Activated B cell treated with CpG ODN at 0.5 μM for 24 hours (primary cell): Measurements from ENCODE around the gene LPCAT2. TPM values are rescaled to one million over a fixed set of nuclear protein-coding genes. Genes with fewer than 3 reads are reported as not detected.

Experiments
- ATAC-seq: fragments of 200-7000 bp; cut with Tn5 transposase; one replicate; pipeline ENCODE4 v1.10.0; 2021; ENCODE audit warnings: low read depth, mild to moderate bottlenecking, moderate library complexity
- CTCF ChIA-PET: fragments of 350-600 bp; sonication (Branson Sonifier 250); formaldehyde crosslinking; loops from one replicate; lab custom pipeline; 2021; ENCODE audit warnings: antibody characterized with exemption; lab: Charles Lee
- POLR2A ChIA-PET: fragments of 350-600 bp; sonication (Branson Sonifier 250); formaldehyde crosslinking; loops from one replicate; lab custom pipeline; 2021; ENCODE audit warnings: antibody characterized with exemption; lab: Charles Lee
- DNase-seq: peaks from one replicate; pipeline ENCODE4 v3.0.0; 2022
- H3K27ac Mint-ChIP-seq: one replicate; pipeline ENCODE4 v1.8.0; 2020; ENCODE audit warnings: mixed read lengths
- H3K27me3 Mint-ChIP-seq: one replicate; pipeline ENCODE4 v1.8.0; 2021; ENCODE audit warnings: mixed read lengths
- H3K36me3 Mint-ChIP-seq: one replicate; pipeline ENCODE4 v1.8.0; 2021; ENCODE audit warnings: low read depth, mixed read lengths
- H3K4me1 Mint-ChIP-seq: one replicate; pipeline ENCODE4 v1.8.0; 2021; ENCODE audit warnings: mixed read lengths
- H3K4me3 Mint-ChIP-seq: one replicate; pipeline ENCODE4 v1.8.0; 2020; ENCODE audit warnings: mild to moderate bottlenecking, mixed read lengths
- H3K9me3 Mint-ChIP-seq: one replicate; pipeline ENCODE4 v1.8.0; 2020; ENCODE audit warnings: mixed read lengths
- intact Hi-C: fragments of 100-400 bp; cut with micrococcal nuclease; formaldehyde crosslinking; loops from one replicate; pipeline ENCODE4 v1.15.1; 2024
- total RNA-seq: library from RNA; stranded (reverse); gene quantifications from 2 replicates; pipeline ENCODE4 v1.2.3, GENCODE V29; 2022
- TF ChIP-seq, protein P1 (sequence below): fragments of 200-600 bp; IDR thresholded peaks from one replicate; pipeline ENCODE4 v1.8.0; 2022; ENCODE audit warnings: antibody characterized with exemption, mild to moderate bottlenecking

Gene LPCAT2
- total RNA-seq, 1 donor from 2014 or later: 0.04 TPM

- H3K9me3 Mint-ChIP-seq: no peaks in the 10 kb centered on the region
- POLR2A ChIA-PET: no interaction called here
- H3K4me1 Mint-ChIP-seq: no peaks in the 10 kb centered on the region
- TF ChIP-seq, protein P1, sequence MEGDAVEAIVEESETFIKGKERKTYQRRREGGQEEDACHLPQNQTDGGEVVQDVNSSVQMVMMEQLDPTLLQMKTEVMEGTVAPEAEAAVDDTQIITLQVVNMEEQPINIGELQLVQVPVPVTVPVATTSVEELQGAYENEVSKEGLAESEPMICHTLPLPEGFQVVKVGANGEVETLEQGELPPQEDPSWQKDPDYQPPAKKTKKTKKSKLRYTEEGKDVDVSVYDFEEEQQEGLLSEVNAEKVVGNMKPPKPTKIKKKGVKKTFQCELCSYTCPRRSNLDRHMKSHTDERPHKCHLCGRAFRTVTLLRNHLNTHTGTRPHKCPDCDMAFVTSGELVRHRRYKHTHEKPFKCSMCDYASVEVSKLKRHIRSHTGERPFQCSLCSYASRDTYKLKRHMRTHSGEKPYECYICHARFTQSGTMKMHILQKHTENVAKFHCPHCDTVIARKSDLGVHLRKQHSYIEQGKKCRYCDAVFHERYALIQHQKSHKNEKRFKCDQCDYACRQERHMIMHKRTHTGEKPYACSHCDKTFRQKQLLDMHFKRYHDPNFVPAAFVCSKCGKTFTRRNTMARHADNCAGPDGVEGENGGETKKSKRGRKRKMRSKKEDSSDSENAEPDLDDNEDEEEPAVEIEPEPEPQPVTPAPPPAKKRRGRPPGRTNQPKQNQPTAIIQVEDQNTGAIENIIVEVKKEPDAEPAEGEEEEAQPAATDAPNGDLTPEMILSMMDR: no peak
- H3K27ac Mint-ChIP-seq: no peak overlapping the region
- ATAC-seq (no peak), DNase-seq (no peak)
- no peak overlapping the region for H3K4me3 Mint-ChIP-seq
- CTCF ChIA-PET: no interaction called here
- H3K36me3 Mint-ChIP-seq: no peaks in the 10 kb centered on the region
- intact Hi-C loops: no loop called here
- peaks cover 3% of the 10 kb centered on the region for H3K27me3 Mint-ChIP-seq
These were observed 119.6 kb downstream of the LPCAT2 start for GRCh38 chr16:55628306-55628968.

DNA sequence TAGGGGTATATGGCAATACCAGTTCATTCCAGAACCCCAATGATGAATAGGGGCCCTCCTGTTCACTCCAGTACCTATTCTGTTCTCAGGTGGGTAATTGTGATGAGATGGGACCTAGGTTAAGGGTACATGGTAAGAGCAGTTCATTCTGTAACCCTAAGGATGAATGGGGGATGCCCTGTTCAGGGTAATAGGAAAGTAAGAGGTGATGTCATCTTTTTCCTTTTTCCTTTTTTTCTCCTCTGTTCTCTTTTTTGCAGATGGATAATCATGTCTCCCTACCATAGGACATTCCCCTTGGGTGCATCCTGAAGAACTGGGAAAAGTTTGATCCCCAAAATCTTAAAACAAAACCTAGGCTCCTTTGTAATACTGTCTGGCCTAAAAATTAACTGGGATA is 121.9 kb downstream of the LPCAT2 start:
- no peak for ATAC-seq
- peaks cover 3% of the 10 kb centered on the region for H3K27me3 Mint-ChIP-seq
- CTCF ChIA-PET: no interaction called here

DNA sequence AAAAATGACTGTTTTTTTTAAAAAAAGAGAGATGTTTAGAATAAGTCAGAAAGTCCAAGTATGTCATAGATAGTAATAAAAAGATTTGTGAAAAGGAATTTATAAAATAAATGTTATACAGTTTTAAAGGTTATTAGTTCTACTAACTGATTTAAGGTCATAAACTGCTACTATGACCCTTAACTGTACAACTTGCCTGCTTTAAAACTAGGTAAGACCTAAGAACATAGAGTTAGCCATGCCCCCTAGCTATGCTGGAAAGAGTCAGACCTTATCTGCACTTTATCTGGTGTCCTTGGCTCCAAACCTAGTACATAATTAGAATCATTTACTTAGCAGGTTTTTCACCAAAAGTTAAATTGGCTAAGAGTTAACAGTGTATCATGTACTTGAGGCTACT is 123.4 kb downstream of the LPCAT2 start:
- POLR2A ChIA-PET: no interaction called here
- H3K4me1 Mint-ChIP-seq: no peaks in the 10 kb centered on the region
- ATAC-seq (no peak), DNase-seq (no peak)
- no peaks in the 10 kb centered on the region for H3K36me3 Mint-ChIP-seq
- peaks cover 4% of the 10 kb centered on the region for H3K27me3 Mint-ChIP-seq
- no peak overlapping the region for H3K4me3 Mint-ChIP-seq
- no peaks in the 10 kb centered on the region for H3K9me3 Mint-ChIP-seq
- intact Hi-C loops: no loop called here
- TF ChIP-seq, protein P1: no peak
- no peak overlapping the region for H3K27ac Mint-ChIP-seq
- CTCF ChIA-PET: no interaction called here

More for the DNA sequence above, 121.9 kb downstream of the LPCAT2 start:
- no peak for DNase-seq
- Mint-ChIP-seq H3K9me3 (no peaks in the 10 kb centered on the region), H3K4me1 (no peaks in the 10 kb centered on the region), H3K27ac (no peak overlapping the region), H3K4me3 (no peak overlapping the region), H3K36me3 (no peaks in the 10 kb centered on the region)
- intact Hi-C loops: no loop called here
- POLR2A ChIA-PET: no interaction called here
- TF ChIP-seq, protein P1: no peak

GRCh38 chr16:55634193-55634592 is 125.3 kb downstream of the LPCAT2 start:
- H3K4me3 Mint-ChIP-seq: no peak overlapping the region
- CTCF ChIA-PET: no interaction called here
- intact Hi-C loops: no loop called here
- POLR2A ChIA-PET: no interaction called here
- no peaks in the 10 kb centered on the region for H3K36me3 Mint-ChIP-seq
- TF ChIP-seq, protein P1: no peak
- no peak overlapping the region for H3K27ac Mint-ChIP-seq
- H3K27me3 Mint-ChIP-seq: peaks cover 5% of the 10 kb centered on the region
- H3K9me3 Mint-ChIP-seq: no peaks in the 10 kb centered on the region
- no peaks in the 10 kb centered on the region for H3K4me1 Mint-ChIP-seq
- ATAC-seq (no peak), DNase-seq (no peak)

Other genes with a start within 250 kb of the LPCAT2 start
- gene IRX6, start 184.9 kb upstream of the LPCAT2 start, total RNA-seq: 0.18 TPM in 1 of 2 replicates, not detected in the other
- not detected in 2 replicates for gene MMP2, start 29.9 kb upstream of the LPCAT2 start, total RNA-seq
- gene CAPNS2, start 57.6 kb downstream of the LPCAT2 start, total RNA-seq: not detected in 2 replicates
- gene SLC6A2, start 146.9 kb downstream of the LPCAT2 start, total RNA-seq: not detected in 2 replicates